Liver (tissue), 9 donors: ENCODE data around the gene HAGH. TPM values are rescaled to one million over a fixed set of nuclear protein-coding genes. Genes with fewer than 3 reads are reported as not detected.

Experiments
- DNase-seq: peaks from one replicate; pipeline ENCODE4 v3.0.0-alpha.2; 2017; ENCODE audit warnings: low spot score
- H3K27ac ChIP-seq, 2 donors: one replicate each; pipeline ENCODE4 v1.7.0; 2013; ENCODE audit warnings: inconsistent platforms in 2 of 2, low read length in 2 of 2, control low read depth in 1 of 2, low read depth in 1 of 2, mild to moderate bottlenecking in 1 of 2
- H3K27me3 ChIP-seq, 4 donors: one replicate each; pipeline versions ENCODE4 v1.6.1 to v1.7.0; 2013; ENCODE audit warnings: low read length in 3 of 4, inconsistent platforms in 1 of 4, mild to moderate bottlenecking in 1 of 4, moderate library complexity in 1 of 4; ENCODE audit not compliant: control insufficient read depth in 4 of 4, insufficient read depth in 4 of 4
- H3K36me3 ChIP-seq, 4 donors: one replicate each; pipeline versions ENCODE4 v1.6.1 to v1.7.0; 2013; ENCODE audit warnings: low read length in 3 of 4, mild to moderate bottlenecking in 3 of 4, low read depth in 1 of 4, moderate library complexity in 1 of 4; ENCODE audit not compliant: control insufficient read depth in 4 of 4, insufficient read depth in 3 of 4
- H3K4me1 ChIP-seq, 4 donors: one replicate each; pipeline versions ENCODE4 v1.6.1 to v1.7.0; 2013; ENCODE audit warnings: low read length in 3 of 4, mild to moderate bottlenecking in 3 of 4, moderate library complexity in 1 of 4; ENCODE audit not compliant: control insufficient read depth in 4 of 4, insufficient read depth in 4 of 4
- H3K4me3 ChIP-seq, 3 donors: one replicate each; pipeline versions ENCODE4 v1.6.1 to v1.7.0; 2013; ENCODE audit warnings: low read length in 3 of 3, control low read depth in 1 of 3, low read depth in 1 of 3, mild to moderate bottlenecking in 1 of 3
- H3K9ac ChIP-seq, 2 donors: one replicate each; pipeline ENCODE4 v1.7.0; 2013; ENCODE audit warnings: low read length in 2 of 2, mild to moderate bottlenecking in 2 of 2, moderate library complexity in 2 of 2, control low read depth in 1 of 2, low read depth in 1 of 2
- H3K9me3 ChIP-seq, 4 donors: one replicate each; pipeline versions ENCODE4 v1.6.1 to v1.7.0; 2013; ENCODE audit warnings: low read length in 3 of 4; ENCODE audit not compliant: control insufficient read depth in 4 of 4
- ATF3 ChIP-seq: IDR thresholded peaks from 2 replicates; pipeline ENCODE4 v1.6.1; 2016; ENCODE audit warnings: antibody characterized with exemption
- CTCF ChIP-seq: fragments of 150-350 bp; IDR thresholded peaks from 2 replicates; pipeline ENCODE4 v1.5.1; 2017; ENCODE audit warnings: improper control_type of control experiment, low read depth, low read length; ENCODE audit not compliant: missing input control
- EGR1 ChIP-seq, 2 donors: IDR thresholded peaks; 2 replicates each; pipeline ENCODE4 v1.6.1; 2016 to 2018; ENCODE audit warnings: antibody characterized with exemption in 2 of 2, low read depth in 2 of 2
- FOXA1 ChIP-seq: IDR thresholded peaks from 2 replicates; pipeline ENCODE4 v1.6.1; 2016; ENCODE audit warnings: antibody characterized with exemption
- FOXA2 ChIP-seq: IDR thresholded peaks from 2 replicates; pipeline ENCODE4 v1.6.1; 2016; ENCODE audit warnings: antibody characterized with exemption
- GABPA ChIP-seq, 2 donors: IDR thresholded peaks in 1 of 2; conservative IDR thresholded peaks in 1 of 2; 2 replicates each; pipeline ENCODE4 v1.6.1; 2016; ENCODE audit warnings: antibody characterized with exemption in 2 of 2, mild to moderate bottlenecking in 1 of 2, moderate library complexity in 1 of 2
- HNF4A ChIP-seq, 2 donors: conservative IDR thresholded peaks; 2 replicates each; pipeline ENCODE4 v1.6.1; 2016; ENCODE audit warnings: antibody characterized with exemption in 2 of 2, mild to moderate bottlenecking in 2 of 2
- HNF4G ChIP-seq: IDR thresholded peaks from 2 replicates; pipeline ENCODE4 v1.6.1; 2016; ENCODE audit warnings: antibody characterized with exemption
- JUND ChIP-seq, 2 donors: IDR thresholded peaks; 2 replicates each; pipeline ENCODE4 v1.6.1; 2016; ENCODE audit warnings: antibody characterized with exemption in 2 of 2
- MAX ChIP-seq: IDR thresholded peaks from 2 replicates; pipeline ENCODE4 v1.6.1; 2016; ENCODE audit warnings: antibody characterized with exemption
- NR2F2 ChIP-seq: IDR thresholded peaks from 2 replicates; pipeline ENCODE4 v1.6.1; 2016; ENCODE audit warnings: antibody characterized with exemption
- RAD21 ChIP-seq, 2 donors: IDR thresholded peaks; 2 replicates each; pipeline ENCODE4 v1.6.1; 2016; ENCODE audit warnings: antibody characterized with exemption in 2 of 2, mild to moderate bottlenecking in 2 of 2
- REST ChIP-seq: IDR thresholded peaks from 2 replicates; pipeline ENCODE4 v1.6.1; 2016; ENCODE audit warnings: antibody characterized with exemption, mild to moderate bottlenecking
- RXRA ChIP-seq, 2 donors: IDR thresholded peaks; 2 replicates each; pipeline ENCODE4 v1.6.1; 2017 to 2018; ENCODE audit warnings: antibody characterized with exemption in 2 of 2, mild to moderate bottlenecking in 1 of 2
- SP1 ChIP-seq: IDR thresholded peaks from 2 replicates; pipeline ENCODE4 v1.6.1; 2018; ENCODE audit warnings: antibody characterized with exemption, mild to moderate bottlenecking
- TAF1 ChIP-seq: conservative IDR thresholded peaks from 2 replicates; pipeline ENCODE4 v1.6.1; 2016; ENCODE audit warnings: antibody characterized with exemption, mild to moderate bottlenecking
- YY1 ChIP-seq: IDR thresholded peaks from 2 replicates; pipeline ENCODE4 v1.6.1; 2016; ENCODE audit warnings: antibody characterized with exemption, mild to moderate bottlenecking
- ZBTB33 ChIP-seq: IDR thresholded peaks from 2 replicates; pipeline ENCODE4 v1.6.1; 2016; ENCODE audit warnings: antibody characterized with exemption
- WGBS: extraction: QIAGEN DNeasy Blood & Tissue Kit; methylation state at CpG from one replicate; pipeline ENCODE4 v1.1.7; 2013; 5-methylcytosine and 5-hydroxymethylcytosine counted together
- polyA plus RNA-seq, 2 donors: library from polyadenylated mRNA; stranded (reverse) in 1 of 2; unstranded in 1 of 2; fragments of 200-250 nt in 1 of 2; fragments of >200 nt in 1 of 2; fragmentation: Nextera tagmentation in 1 of 2; extraction: Ambion mirVana in 1 of 2; gene quantifications; one replicate each; pipeline versions ENCODE4 v1.2.1 to v1.2.3, GENCODE V29; 2013 to 2015
- total RNA-seq, 2 donors: library from RNA; depleted of rRNA; stranded (reverse); fragments of >200 nt; gene quantifications; one replicate each; pipeline ENCODE4 v1.2.3, GENCODE V29; 2014
- donor health status: healthy.
- donor health status: healthy.
- donor health status: healthy.
- donor health status: healthy.
- donor health status: healthy.

Gene HAGH
- total and polyA plus RNA-seq, 4 donors = 169 to 252 (median 204) TPM

GRCh38 chr16:1874854-1875253 lies 48.2 kb upstream of the HAGH start:
- Histone ChIP-seq H3K27me3 (no peaks in the 10 kb centered on the region), H3K4me1 (peaks cover 14 to 30% (median 26%) of the 10 kb centered on the region in 4 donors), H3K36me3 (no peaks in the 10 kb centered on the region), H3K27ac (peak overlapping the region; percentile 68 to 80), H3K4me3 (no peak overlapping the region), H3K9me3 (no peaks in the 10 kb centered on the region), H3K9ac (no peak overlapping the region)
- peak in 1 of 2 donors; percentile 77 for TF ChIP-seq RXRA (IDR thresholded peaks at IDR 0.05)
- no peak for TF ChIP-seq GABPA (IDR thresholded peaks at IDR 0.05 in 1 of 2, conservative IDR thresholded peaks at IDR 0.05 in 1 of 2)
- peak; percentile 42 for TF ChIP-seq YY1
- TF ChIP-seq EGR1 (IDR thresholded peaks at IDR 0.05; ENCODE audit: low read depth in 2 of 2) = no peak
- TF ChIP-seq JUND (IDR thresholded peaks at IDR 0.05) = no peak
- no peak for TF ChIP-seq TAF1
- no peak for TF ChIP-seq FOXA1
- no peak for TF ChIP-seq CTCF
- TF ChIP-seq HNF4A (conservative IDR thresholded peaks at IDR 0.05) = peak; percentile 44 to 80
- no peak for TF ChIP-seq ZBTB33
- no peak for TF ChIP-seq MAX
- no peak for TF ChIP-seq HNF4G
- TF ChIP-seq RAD21 (IDR thresholded peaks at IDR 0.05) = no peak
- no peak for TF ChIP-seq ATF3
- TF ChIP-seq NR2F2 = no peak
- TF ChIP-seq FOXA2 = no peak
- TF ChIP-seq REST = no peak
- peak; percentile 0 for TF ChIP-seq SP1
- DNase-seq = no peak
- WGBS = 27% methylated on average over 6 of the region's 6 CpGs
